Gastrocnemius medialis (tissue), 4 donors: ENCODE data around the gene DOLPP1.

Experiments used
- POLR2A ChIP-seq, 2 donors: fragments of 450-650 bp; IDR thresholded peaks; one replicate each; pipeline ENCODE4 v1.6.1; 2017; ENCODE audit warnings: antibody characterized with exemption in 2 of 2, mild to moderate bottlenecking in 2 of 2, moderate library complexity in 2 of 2
- TF ChIP-seq, protein P1 (sequence below), 5 experiments: fragments of 450-650 bp in 3 of 5; fragments of 200-600 bp in 2 of 5; sonication (generic) in 2 of 5; IDR thresholded peaks in 4 of 5; conservative IDR thresholded peaks in 1 of 5; 1 replicate in 4 of 5; 2 replicates in 1 of 5; pipeline ENCODE4 v1.5.1; 2016 to 2019; ENCODE audit warnings: antibody characterized with exemption in 5 of 5, mild to moderate bottlenecking in 3 of 5, moderate library complexity in 3 of 5

DNA sequence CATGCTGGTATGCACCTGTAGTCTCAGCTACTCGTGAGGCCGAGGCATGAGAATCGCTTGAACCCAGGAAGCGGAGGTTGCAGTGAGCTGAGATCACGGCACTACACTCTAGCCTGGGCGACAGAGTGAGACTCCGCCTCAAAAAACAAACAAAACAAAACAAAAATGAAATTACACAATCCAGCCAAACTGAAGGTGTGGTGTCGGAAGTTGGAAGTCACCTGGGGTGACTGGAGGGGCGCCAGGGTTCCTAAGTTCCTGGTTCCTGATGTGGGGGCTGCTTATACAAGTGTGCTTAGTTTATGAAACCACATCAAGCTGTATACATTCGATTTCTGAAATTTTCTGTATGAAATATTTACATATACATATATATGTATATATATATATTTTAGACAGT lies 3.7 kb upstream of the DOLPP1 start:
- TF ChIP-seq, protein P1, sequence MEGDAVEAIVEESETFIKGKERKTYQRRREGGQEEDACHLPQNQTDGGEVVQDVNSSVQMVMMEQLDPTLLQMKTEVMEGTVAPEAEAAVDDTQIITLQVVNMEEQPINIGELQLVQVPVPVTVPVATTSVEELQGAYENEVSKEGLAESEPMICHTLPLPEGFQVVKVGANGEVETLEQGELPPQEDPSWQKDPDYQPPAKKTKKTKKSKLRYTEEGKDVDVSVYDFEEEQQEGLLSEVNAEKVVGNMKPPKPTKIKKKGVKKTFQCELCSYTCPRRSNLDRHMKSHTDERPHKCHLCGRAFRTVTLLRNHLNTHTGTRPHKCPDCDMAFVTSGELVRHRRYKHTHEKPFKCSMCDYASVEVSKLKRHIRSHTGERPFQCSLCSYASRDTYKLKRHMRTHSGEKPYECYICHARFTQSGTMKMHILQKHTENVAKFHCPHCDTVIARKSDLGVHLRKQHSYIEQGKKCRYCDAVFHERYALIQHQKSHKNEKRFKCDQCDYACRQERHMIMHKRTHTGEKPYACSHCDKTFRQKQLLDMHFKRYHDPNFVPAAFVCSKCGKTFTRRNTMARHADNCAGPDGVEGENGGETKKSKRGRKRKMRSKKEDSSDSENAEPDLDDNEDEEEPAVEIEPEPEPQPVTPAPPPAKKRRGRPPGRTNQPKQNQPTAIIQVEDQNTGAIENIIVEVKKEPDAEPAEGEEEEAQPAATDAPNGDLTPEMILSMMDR (IDR thresholded peaks at IDR 0.05 in 4 of 5, conservative IDR thresholded peaks at IDR 0.05 in 1 of 5): no peak
- TF ChIP-seq POLR2A (IDR thresholded peaks at IDR 0.05): no peak
